GM12878 (cell line): ENCODE data around the gene KCNK1. TPM values are rescaled to one million over a fixed set of nuclear protein-coding genes. Genes with fewer than 3 reads are reported as not detected.

ENCODE experiments used
- ATAC-seq: fragments of 200-7000 bp; cut with Tn5 transposase; 3 replicates; pipeline ENCODE4 v1.9.1; 2020; ENCODE audit warnings: mild to moderate bottlenecking, moderate library complexity
- BruUV-seq: library from RNA; stranded (reverse); fragments of 400-500 nt; replicated peaks from 2 replicates; lab custom pipeline; 2021; lab: Mats Ljungman, UMichigan
- CTCF ChIA-PET: fragments of 300-600 bp; sonication (Branson Sonifier 250); formaldehyde crosslinking; extraction: SDS; loops from one replicate; lab custom pipeline; 2021; ENCODE audit warnings: inconsistent platforms; lab: Yijun Ruan, JAX
- POLR2A ChIA-PET: fragments of 350-600 bp; formaldehyde crosslinking; extraction: SDS; loops from one replicate; lab custom pipeline; 2021; ENCODE audit warnings: inconsistent platforms; lab: Charles Lee
- RAD21 ChIA-PET: fragments of 300-600 bp; sonication (Branson Sonifier 250); formaldehyde crosslinking; loops from one replicate; lab custom pipeline; 2023; ENCODE audit warnings: antibody characterized with exemption; ENCODE audit not compliant: unreplicated experiment; lab: Charles Lee
- SMC1A ChIA-PET: fragments of 300-600 bp; sonication (Branson Sonifier 250); formaldehyde crosslinking; loops from one replicate; lab custom pipeline; 2023; ENCODE audit not compliant: unreplicated experiment, uncharacterized antibody; lab: Charles Lee
- DNase-seq: peaks from one replicate; pipeline ENCODE4 v3.0.0-alpha.2; 2011; ENCODE audit warnings: low read depth, low spot score
- FAIRE-seq: peaks from 3 replicates; lab custom pipeline; 2011; peaks lifted over from hg19 to GRCh38; lab: Jason Lieb, UNC
- H2AFZ ChIP-seq: 2 replicates; pipeline ENCODE4 v1.6.0; 2011; ENCODE audit warnings: low read depth, low read length, control low read depth; ENCODE audit not compliant: control insufficient read depth
- H3K27ac ChIP-seq: 2 replicates; pipeline ENCODE4 v1.5.1; 2011; ENCODE audit warnings: control low read depth; ENCODE audit not compliant: control insufficient read depth, insufficient read depth
- H3K27me3 ChIP-seq, 2 experiments: replicated peaks in 1 of 2; 2 replicates each; pipeline versions ENCODE4 v1.6.0 to v1.6.1; 2011; ENCODE audit warnings: low read length in 1 of 2; ENCODE audit not compliant: control insufficient read depth in 2 of 2, insufficient read depth in 2 of 2
- H3K36me3 ChIP-seq, 2 experiments: 2 replicates each; pipeline ENCODE4 v1.5.1; 2011; ENCODE audit warnings: low read length in 1 of 2; ENCODE audit not compliant: control insufficient read depth in 2 of 2, insufficient read depth in 2 of 2
- H3K4me1 ChIP-seq: 2 replicates; pipeline ENCODE4 v1.6.1; 2011; ENCODE audit warnings: mild to moderate bottlenecking, low read length, moderate library complexity, mixed read lengths; ENCODE audit not compliant: control insufficient read depth, insufficient read depth
- H3K4me2 ChIP-seq: 2 replicates; pipeline ENCODE4 v1.6.0; 2011; ENCODE audit warnings: control low read depth; ENCODE audit not compliant: control insufficient read depth, insufficient read depth
- H3K4me3 ChIP-seq: fragments of 200-600 bp; sonication (generic); 2 replicates; pipeline ENCODE4 v1.5.1; 2016
- H3K79me2 ChIP-seq: 2 replicates; pipeline ENCODE4 v1.6.0; 2011; ENCODE audit warnings: low read length; ENCODE audit not compliant: control insufficient read depth, insufficient read depth
- H3K9ac ChIP-seq: 2 replicates; pipeline ENCODE4 v1.8.0; 2011; ENCODE audit warnings: low read length, control low read depth, mixed read lengths; ENCODE audit not compliant: control insufficient read depth, insufficient read depth
- H3K9me3 ChIP-seq: replicated peaks from 3 replicates; pipeline ENCODE4 v1.5.1; 2011; ENCODE audit warnings: mild to moderate bottlenecking, low read length; ENCODE audit not compliant: control insufficient read depth, insufficient read depth
- H4K20me1 ChIP-seq: 2 replicates; pipeline ENCODE4 v1.6.0; 2011; ENCODE audit not compliant: control insufficient read depth, insufficient read depth
- CHD2 ChIP-seq: IDR thresholded peaks from 2 replicates; pipeline ENCODE4 v1.6.1; 2011; ENCODE audit warnings: low read depth, low read length, improper control_type of control experiment, borderline replicate concordance
- CREB1 ChIP-seq: IDR thresholded peaks from 2 replicates; pipeline ENCODE4 v1.6.1; 2012; ENCODE audit warnings: low read depth, mild to moderate bottlenecking, inconsistent platforms
- EGR1 ChIP-seq, 2 experiments: IDR thresholded peaks; 1 replicate in 1 of 2; 2 replicates in 1 of 2; pipeline ENCODE4 v1.6.1; 2011 to 2012; ENCODE audit warnings: low read depth in 2 of 2, low read length in 2 of 2, borderline replicate concordance in 1 of 2, mild to moderate bottlenecking in 1 of 2, moderate library complexity in 1 of 2
- EZH2 ChIP-seq: IDR thresholded peaks from 2 replicates; pipeline ENCODE4 v1.6.1; 2012; ENCODE audit warnings: low read depth, mild to moderate bottlenecking, control low read depth, inconsistent platforms, low read length, borderline replicate concordance; ENCODE audit not compliant: control insufficient read depth
- HSF1 ChIP-seq: fragments of 150-350 bp; IDR thresholded peaks from 2 replicates; pipeline ENCODE4 v1.6.1; 2014; ENCODE audit warnings: mild to moderate bottlenecking, low read depth, low read length
- IRF3 ChIP-seq: fragments of 450-650 bp; IDR thresholded peaks from 2 replicates; pipeline ENCODE4 v1.6.1; 2014; ENCODE audit warnings: mild to moderate bottlenecking
- MAX ChIP-seq: IDR thresholded peaks from 2 replicates; pipeline ENCODE4 v1.6.1; 2012; ENCODE audit warnings: low read depth, low read length, improper control_type of control experiment
- MYC ChIP-seq: IDR thresholded peaks from 2 replicates; pipeline ENCODE4 v1.6.1; 2011; ENCODE audit warnings: mild to moderate bottlenecking, low read length, moderate library complexity, inconsistent platforms; ENCODE audit not compliant: insufficient read depth, insufficient replicate concordance, insufficient read length, severe bottlenecking
- NFIC ChIP-seq: IDR thresholded peaks from 2 replicates; pipeline ENCODE4 v1.6.1; 2012; ENCODE audit warnings: low read depth, mild to moderate bottlenecking, inconsistent platforms, low read length, moderate library complexity
- NR2C1 ChIP-seq: fragments of 450-650 bp; IDR thresholded peaks from 2 replicates; pipeline ENCODE4 v1.6.1; 2017; ENCODE audit warnings: antibody characterized with exemption, mild to moderate bottlenecking, moderate library complexity
- SRF ChIP-seq, 2 experiments: IDR thresholded peaks; 2 replicates each; pipeline ENCODE4 v1.6.1; 2011; ENCODE audit warnings: low read depth in 2 of 2, low read length in 2 of 2, mild to moderate bottlenecking in 1 of 2, moderate library complexity in 1 of 2
- SUPT20H ChIP-seq: IDR thresholded peaks from 2 replicates; pipeline ENCODE4 v1.6.1; 2011; ENCODE audit warnings: low read depth, mild to moderate bottlenecking, low read length, moderate library complexity, borderline replicate concordance; ENCODE audit not compliant: control insufficient read depth
- ZBTB11 ChIP-seq: fragments of 450-650 bp; formaldehyde crosslinking; IDR thresholded peaks from 2 replicates; pipeline ENCODE4 v1.5.0; 2022; ENCODE audit warnings: mild to moderate bottlenecking, missing genetic modification characterization
- ZNF274 ChIP-seq: IDR thresholded peaks from one replicate; pipeline ENCODE4 v1.8.0; 2011; ENCODE audit not compliant: insufficient read length, insufficient read depth
- WGBS: methylation state at CpG from one replicate; pipeline ENCODE4 v1.1.6; 2016; ENCODE audit warnings: low lambda C conversion rate; ENCODE audit not compliant: insufficient replicate concordance, insufficient coverage; ENCODE audit errors: missing lambda C conversion rate; 5-methylcytosine and 5-hydroxymethylcytosine counted together
- in situ Hi-C: fragments of 300-500 bp; cut with MboI; formaldehyde crosslinking; loops from 9 replicates; pipeline ENCODE4 v1.14.3; 2018; ENCODE audit warnings: mixed read lengths
- intact Hi-C: fragments of 100-400 bp; cut with micrococcal nuclease; formaldehyde crosslinking; loops from one replicate; pipeline ENCODE4 v1.14.2; 2022; ENCODE audit not compliant: unreplicated experiment
- polyA plus RNA-seq, 11 experiments: library from polyadenylated mRNA; depleted of rRNA in 4 of 11; unstranded in 6 of 11; stranded (reverse) in 5 of 11; fragments of >200 nt; fragmentation: Nextera tagmentation in 4 of 11; fragmentation: Illumina TruSeq in 1 of 11; extraction: Ambion mirVana in 4 of 11; extraction: Trizol in 1 of 11; gene quantifications; 1 replicate in 1 of 11; 2 replicates in 10 of 11; pipeline versions ENCODE4 v1.2.1 to v1.2.3, GENCODE V29; 2011 to 2016; ENCODE audit warnings: inconsistent platforms in 2 of 11, missing spikeins in 2 of 11, low read depth in 1 of 11
- total RNA-seq, 4 experiments: library from RNA; depleted of rRNA in 3 of 4; stranded (reverse); fragments of >200 nt in 3 of 4; fragmentation: Illumina TruSeq in 1 of 4; extraction: Trizol in 1 of 4; gene quantifications; 2 replicates each; pipeline versions ENCODE4 v1.2.1 to v1.2.3, GENCODE V29; 2013 to 2021

Gene KCNK1
- total and polyA plus RNA-seq, 10 of the 15 experiments (the other 5 are each of a cell fraction or from before 2014, with no cell fraction given): 9.4 to 27.6 (median 15.1) TPM

- TF ChIP-seq SRF (IDR thresholded peaks at IDR 0.05; ENCODE audit: low read depth in 2 of 2, low read length in 2 of 2) (no peak), ZNF274 (no peak)
Observed at GRCh38 chr1:233570706-233571105, 43.2 kb upstream of the KCNK1 start (continued).

- Histone ChIP-seq H3K27ac (no peak overlapping the region), H3K4me3 (no peak overlapping the region), H3K9me3 (no peaks in the 10 kb centered on the region; the same call in 2 of the 3 replicates), H3K27me3 (no peaks in the 10 kb centered on the region), H3K79me2 (no peaks in the 10 kb centered on the region), H3K9ac (no peak overlapping the region), H3K36me3 (no peaks in the 10 kb centered on the region), H4K20me1 (no peaks in the 10 kb centered on the region), H3K4me1 (no peaks in the 10 kb centered on the region), H2AFZ (no peak overlapping the region), H3K4me2 (no peak overlapping the region)
- no peak for FAIRE-seq
- in situ Hi-C loops: no loop called here
- BruUV-seq: no TSS peak
- TF ChIP-seq HSF1 (no peak), MAX (no peak), IRF3 (no peak), CREB1 (no peak), NR2C1 (no peak), NFIC (no peak), ZBTB11 (CRISPR knock-in tag) (no peak), MYC (no peak), CHD2 (no peak), EZH2 (no peak), EGR1 (IDR thresholded peaks at IDR 0.05; ENCODE audit: borderline replicate concordance in 1 of 2, low read depth in 2 of 2, low read length in 2 of 2) (no peak), SUPT20H (no peak)
- DNase-seq: no peak
- ChIA-PET POLR2A (no interaction called here), CTCF (no interaction called here), RAD21 (no interaction called here), SMC1A (no interaction called here)
- intact Hi-C loops: no loop called here
- no peak for ATAC-seq
- WGBS: 100% methylated on average over 2 of the region's 4 CpGs
Observed at GRCh38 chr1:233572896-233573295, 41.0 kb upstream of the KCNK1 start.
